T-helper 2 cell treated with Interferon-gamma antibody and Interleukin-4, amounts not matched to agents 5 μg/mL and 100 μg/mL, for 36 hours (primary cell): ENCODE data around the gene LETMD1.

Experiments used
- DNase-seq: peaks from one replicate; pipeline ENCODE4 v3.0.0; 2021; ENCODE audit warnings: low spot score
- H3K27ac Mint-ChIP-seq: one replicate; pipeline ENCODE4 v1.8.0; 2021; ENCODE audit warnings: mild to moderate bottlenecking, mixed read lengths
- H3K27me3 Mint-ChIP-seq: one replicate; pipeline ENCODE4 v1.8.0; 2021; ENCODE audit warnings: low read depth, mixed read lengths
- H3K36me3 Mint-ChIP-seq: one replicate; pipeline ENCODE4 v1.8.0; 2021; ENCODE audit warnings: low read depth, mixed read lengths
- H3K4me1 Mint-ChIP-seq: one replicate; pipeline ENCODE4 v1.8.0; 2021; ENCODE audit warnings: low read depth, mixed read lengths
- H3K4me3 Mint-ChIP-seq: one replicate; pipeline ENCODE4 v1.8.0; 2022; ENCODE audit warnings: mild to moderate bottlenecking, moderate library complexity, mixed read lengths
- H3K9me3 Mint-ChIP-seq: one replicate; pipeline ENCODE4 v1.8.0; 2021; ENCODE audit warnings: mixed read lengths

LETMD1 gene

DNA sequence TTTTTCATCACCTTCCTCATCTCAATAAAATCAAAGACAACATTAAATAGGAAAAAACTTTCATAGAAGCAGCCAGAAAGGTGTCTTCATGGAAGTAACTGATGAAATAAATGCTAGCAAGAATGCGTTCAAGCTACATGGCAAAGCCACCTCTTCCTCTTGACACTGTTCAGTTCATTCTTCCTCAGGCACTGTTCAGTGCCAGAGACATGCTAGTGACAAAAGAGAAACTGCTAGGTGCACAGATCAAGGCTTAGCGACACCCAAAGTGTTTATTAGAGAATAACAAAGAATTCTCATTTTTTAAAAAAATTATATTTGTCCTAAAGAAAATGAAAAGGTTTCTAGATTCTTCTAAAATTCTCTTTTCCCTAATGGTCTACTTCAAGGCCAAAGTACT, 29.2 kb upstream of the LETMD1 start:
- Mint-ChIP-seq H3K27me3 (no peaks in the 10 kb centered on the region), H3K9me3 (no peaks in the 10 kb centered on the region), H3K4me3 (no peak overlapping the region), H3K4me1 (peaks cover 30% of the 10 kb centered on the region), H3K27ac (no peak overlapping the region), H3K36me3 (no peaks in the 10 kb centered on the region)
- DNase-seq: no peak

DNA sequence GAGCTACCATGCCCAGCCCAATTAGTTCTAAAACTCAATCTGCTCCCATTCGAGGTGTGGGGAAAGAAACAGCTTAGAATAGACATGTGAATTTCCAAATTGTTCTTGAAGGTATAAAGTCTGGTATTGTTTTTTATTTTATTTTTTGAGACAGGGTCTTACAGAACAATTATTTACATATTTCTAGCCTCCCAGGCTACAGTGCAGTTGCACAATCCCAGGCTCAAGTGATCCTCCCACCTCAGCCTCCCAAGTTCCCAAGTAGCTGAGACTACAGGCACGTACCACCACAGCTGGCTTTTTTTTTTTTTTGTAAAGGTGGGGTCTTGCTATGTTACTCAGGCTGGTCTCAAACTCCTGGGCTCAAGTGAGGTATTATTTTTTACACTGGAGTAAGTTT, 28.2 kb upstream of the LETMD1 start:
- Mint-ChIP-seq H3K4me1 (peaks cover 39% of the 10 kb centered on the region), H3K36me3 (no peaks in the 10 kb centered on the region), H3K27ac (no peak overlapping the region), H3K27me3 (no peaks in the 10 kb centered on the region), H3K9me3 (no peaks in the 10 kb centered on the region), H3K4me3 (no peak overlapping the region)
- no peak for DNase-seq

DNA sequence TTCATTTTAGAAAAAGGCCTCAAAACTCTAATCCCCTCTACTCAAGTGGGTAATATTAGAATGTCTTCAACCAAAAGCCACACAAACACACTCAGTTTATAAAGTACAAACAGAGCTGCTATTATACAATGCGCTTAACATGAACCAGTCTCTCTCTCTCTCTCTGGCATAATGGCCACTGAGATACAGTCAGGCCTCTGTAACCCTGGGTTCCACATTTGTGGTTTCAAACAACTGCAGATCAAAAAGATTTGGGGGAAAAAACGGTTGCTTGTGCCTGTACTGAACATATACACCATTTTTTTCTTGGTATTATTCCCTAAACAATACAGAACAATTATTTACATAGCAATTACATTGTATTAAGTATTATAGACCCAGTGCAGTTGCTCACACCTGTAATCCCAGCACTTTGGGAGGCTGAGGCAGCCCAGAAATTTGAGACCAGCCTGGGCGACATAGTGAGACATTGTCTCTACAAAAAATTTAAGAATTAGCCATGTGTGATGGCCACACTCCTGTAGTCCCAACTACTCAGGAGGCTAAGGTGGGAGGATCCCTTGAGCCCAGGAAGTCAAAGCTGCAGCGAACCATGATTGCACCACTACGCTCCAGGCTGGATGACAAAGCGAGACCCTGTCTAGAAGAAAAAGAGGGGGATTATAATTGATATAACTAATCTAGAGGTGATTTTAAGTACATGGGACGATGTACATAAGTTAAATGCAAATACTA, 27.5 kb upstream of the LETMD1 start:
- DNase-seq: no peak
- H3K4me1 Mint-ChIP-seq: peaks cover 44% of the 10 kb centered on the region
- H3K27ac Mint-ChIP-seq: peak overlapping the region; percentile 27
- no peaks in the 10 kb centered on the region for H3K27me3 Mint-ChIP-seq
- no peaks in the 10 kb centered on the region for H3K36me3 Mint-ChIP-seq
- H3K9me3 Mint-ChIP-seq: no peaks in the 10 kb centered on the region
- H3K4me3 Mint-ChIP-seq: peak overlapping the region; percentile 22

- H3K4me3 Mint-ChIP-seq: peak overlapping the region; percentile 72
- DNase-seq: no peak
- H3K9me3 Mint-ChIP-seq: no peaks in the 10 kb centered on the region
- no peaks in the 10 kb centered on the region for H3K27me3 Mint-ChIP-seq
- H3K4me1 Mint-ChIP-seq: peaks cover 49% of the 10 kb centered on the region
- H3K27ac Mint-ChIP-seq: peak overlapping the region; percentile 67
- H3K36me3 Mint-ChIP-seq: no peaks in the 10 kb centered on the region
These were observed 26.4 kb upstream of the LETMD1 start for GRCh38 chr12:51021694-51022093.

GRCh38 chr12:51023625-51024382, 24.3 kb upstream of the LETMD1 start:
- H3K27ac Mint-ChIP-seq: peak overlapping the region; percentile 98
- peaks cover 57% of the 10 kb centered on the region for H3K4me1 Mint-ChIP-seq
- H3K27me3 Mint-ChIP-seq: peaks cover 3% of the 10 kb centered on the region
- no peaks in the 10 kb centered on the region for H3K36me3 Mint-ChIP-seq
- no peak for DNase-seq
- H3K4me3 Mint-ChIP-seq: peak overlapping the region; percentile 92
- H3K9me3 Mint-ChIP-seq: no peaks in the 10 kb centered on the region

DNA sequence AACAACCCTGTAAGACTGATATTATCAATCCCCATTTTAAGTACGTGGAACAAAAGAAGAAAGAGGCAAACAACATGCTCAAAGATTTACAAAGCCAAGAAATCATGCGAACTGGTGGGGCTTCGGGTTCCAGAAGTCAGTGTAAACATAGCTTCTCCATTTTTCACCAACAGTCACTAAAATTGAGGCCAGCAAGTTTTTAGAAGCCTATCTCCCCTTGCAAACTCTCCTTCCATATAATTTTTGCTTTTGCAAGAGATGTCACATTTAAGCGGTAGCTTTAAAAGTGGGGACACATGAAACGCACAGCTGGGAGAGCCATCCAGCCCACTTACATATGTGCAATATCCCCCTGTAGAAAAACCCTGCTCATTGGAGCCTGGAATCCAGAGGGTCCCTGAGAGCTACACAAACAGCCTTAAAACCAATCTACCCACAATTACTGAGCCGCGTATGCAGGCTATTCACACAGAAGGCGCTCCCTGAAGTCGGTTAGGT, 22.7 kb upstream of the LETMD1 start:
- no peaks in the 10 kb centered on the region for H3K36me3 Mint-ChIP-seq
- H3K27me3 Mint-ChIP-seq: peaks cover 8% of the 10 kb centered on the region
- H3K4me3 Mint-ChIP-seq: peak overlapping the region; percentile 92
- no peaks in the 10 kb centered on the region for H3K9me3 Mint-ChIP-seq
- H3K4me1 Mint-ChIP-seq: peaks cover 51% of the 10 kb centered on the region
- H3K27ac Mint-ChIP-seq: peak overlapping the region; percentile 98
- DNase-seq: no peak

DNA sequence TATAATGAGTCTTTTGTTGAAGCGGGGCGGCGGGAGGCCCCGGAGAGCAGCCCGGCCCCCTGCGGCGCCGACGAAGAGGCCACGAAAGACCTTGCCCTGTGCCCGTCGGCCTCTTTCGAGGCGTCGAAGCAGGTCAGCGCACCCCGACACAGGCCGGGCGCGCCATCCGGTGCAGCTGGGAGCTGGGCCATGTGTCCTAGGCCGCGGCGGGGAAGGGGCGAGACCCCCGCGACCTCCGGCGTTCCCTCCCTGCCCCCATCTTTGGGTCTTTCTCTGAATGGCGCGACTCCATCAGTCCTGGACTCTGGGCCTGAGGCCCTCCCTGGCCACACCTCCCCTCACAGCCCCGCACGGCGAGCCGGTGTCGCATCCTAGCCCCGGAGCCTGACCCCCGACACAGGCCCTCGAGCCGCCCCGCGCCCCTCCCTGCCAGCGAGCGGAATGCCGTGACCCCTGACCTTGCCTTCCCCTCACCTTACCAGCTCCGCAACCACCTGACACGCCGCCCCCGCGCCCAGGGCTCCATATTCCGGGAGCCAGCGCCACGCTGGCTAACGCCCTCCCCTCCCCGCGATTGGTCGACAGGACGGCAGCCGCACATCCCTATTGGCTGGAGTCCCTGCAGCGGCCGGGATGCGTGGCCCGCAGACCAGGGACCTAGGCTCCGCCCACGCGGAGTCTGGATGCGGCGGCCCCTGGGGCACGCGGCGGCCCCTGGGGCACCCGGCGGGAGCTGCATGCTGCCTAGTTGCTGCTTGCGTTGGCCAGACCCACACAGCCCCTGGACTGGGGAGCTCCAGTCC, 22.1 kb upstream of the LETMD1 start, which contains the start of gene SLC11A2:
SLC11A2 (minus strand) TSS at position 549 of the 803 bp plus-strand sequence. CDS start 15,656 bp downstream, outside the sequence.
- H3K9me3 Mint-ChIP-seq: no peaks in the 10 kb centered on the region
- H3K27ac Mint-ChIP-seq: peak within 1 kb of the TSS; percentile 98
- peaks cover 8% of the 10 kb centered on the region for H3K27me3 Mint-ChIP-seq
- H3K36me3 Mint-ChIP-seq: no peaks in the 10 kb centered on the region
- DNase-seq: peak; percentile 94
- H3K4me3 Mint-ChIP-seq: peak within 1 kb of the TSS; percentile 92
- H3K4me1 Mint-ChIP-seq: peaks cover 46% of the 10 kb centered on the region

GRCh38 chr12:51027342-51027835, 20.7 kb upstream of the LETMD1 start:
- peaks cover 8% of the 10 kb centered on the region for H3K27me3 Mint-ChIP-seq
- H3K4me3 Mint-ChIP-seq: peak overlapping the region; percentile 27
- no peaks in the 10 kb centered on the region for H3K36me3 Mint-ChIP-seq
- peaks cover 38% of the 10 kb centered on the region for H3K4me1 Mint-ChIP-seq
- DNase-seq: no peak
- no peaks in the 10 kb centered on the region for H3K9me3 Mint-ChIP-seq
- H3K27ac Mint-ChIP-seq: no peak overlapping the region

DNA sequence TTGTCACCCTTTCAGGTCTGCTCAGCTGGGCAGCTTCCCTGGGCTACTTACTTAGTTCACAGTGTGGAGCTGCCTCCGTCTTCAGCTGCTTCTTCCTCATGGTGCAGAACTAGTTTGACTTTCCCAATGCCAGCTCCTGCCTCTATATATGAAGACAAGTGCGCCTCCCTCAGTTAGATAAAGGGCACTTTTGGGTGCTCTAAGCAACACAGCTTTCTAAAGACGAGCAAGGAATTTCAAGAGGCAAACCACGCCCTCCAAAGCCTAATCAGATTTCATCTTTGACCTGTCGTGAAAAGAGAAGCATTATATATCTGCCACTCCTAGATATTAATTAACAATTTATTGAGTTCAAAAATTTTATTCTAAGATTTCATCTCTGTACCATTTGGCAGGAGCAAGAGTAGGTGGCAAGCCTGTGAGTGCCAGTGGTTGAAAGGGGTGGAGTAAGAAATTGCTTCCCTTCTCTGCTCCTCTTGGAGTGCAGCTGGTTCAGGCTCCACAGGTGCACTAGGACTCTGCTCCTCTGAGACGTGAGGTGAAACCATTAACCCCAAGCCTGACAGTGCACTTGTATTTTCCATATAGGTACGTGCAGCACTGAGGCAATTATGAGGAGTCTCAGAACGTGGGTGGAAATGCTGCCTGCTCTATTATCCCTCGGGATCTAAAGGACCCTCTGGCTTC, 19.9 kb upstream of the LETMD1 start:
- H3K27ac Mint-ChIP-seq: no peak overlapping the region
- H3K4me3 Mint-ChIP-seq: no peak overlapping the region
- H3K4me1 Mint-ChIP-seq: peaks cover 35% of the 10 kb centered on the region
- H3K36me3 Mint-ChIP-seq: no peaks in the 10 kb centered on the region
- no peaks in the 10 kb centered on the region for H3K9me3 Mint-ChIP-seq
- H3K27me3 Mint-ChIP-seq: peaks cover 8% of the 10 kb centered on the region
- DNase-seq: peak; percentile 17

- no peak for DNase-seq
- H3K4me1 Mint-ChIP-seq: peaks cover 30% of the 10 kb centered on the region
- H3K27ac Mint-ChIP-seq: no peak overlapping the region
- no peak overlapping the region for H3K4me3 Mint-ChIP-seq
- H3K9me3 Mint-ChIP-seq: no peaks in the 10 kb centered on the region
- no peaks in the 10 kb centered on the region for H3K36me3 Mint-ChIP-seq
- H3K27me3 Mint-ChIP-seq: peaks cover 8% of the 10 kb centered on the region
These were observed 19.3 kb upstream of the LETMD1 start for GRCh38 chr12:51028813-51029150.

GRCh38 chr12:51033048-51033447, 15.1 kb upstream of the LETMD1 start:
- no peak for DNase-seq
- Mint-ChIP-seq H3K36me3 (no peaks in the 10 kb centered on the region), H3K27me3 (peaks cover 8% of the 10 kb centered on the region), H3K27ac (no peak overlapping the region), H3K4me3 (no peak overlapping the region), H3K4me1 (peaks cover 3% of the 10 kb centered on the region), H3K9me3 (no peaks in the 10 kb centered on the region)

GRCh38 chr12:51033457-51034089, 14.6 kb upstream of the LETMD1 start:
- Mint-ChIP-seq H3K36me3 (no peaks in the 10 kb centered on the region), H3K4me1 (no peaks in the 10 kb centered on the region), H3K27ac (no peak overlapping the region), H3K27me3 (peaks cover 7% of the 10 kb centered on the region), H3K9me3 (no peaks in the 10 kb centered on the region), H3K4me3 (no peak overlapping the region)
- no peak for DNase-seq

DNA sequence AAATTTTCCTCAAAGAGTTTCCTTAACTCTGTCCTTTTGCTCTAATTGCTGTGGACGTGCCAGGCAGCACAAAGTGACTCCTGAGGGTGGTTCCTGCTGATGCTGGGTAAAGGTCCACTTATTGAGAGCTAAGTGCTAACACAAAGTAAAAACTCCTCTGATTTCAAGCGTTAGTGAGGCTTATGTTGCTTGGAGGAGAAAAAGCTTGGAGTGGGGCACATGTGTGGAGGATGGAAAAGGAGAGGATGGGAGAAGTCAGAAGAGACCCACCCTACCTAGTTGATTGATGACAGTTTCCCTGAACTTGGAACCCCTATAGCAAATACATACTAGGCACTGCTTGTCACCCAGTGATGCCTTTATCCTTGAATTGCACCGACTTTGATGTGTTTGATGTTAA, 11.8 kb upstream of the LETMD1 start:
- no peak overlapping the region for H3K27ac Mint-ChIP-seq
- no peaks in the 10 kb centered on the region for H3K9me3 Mint-ChIP-seq
- no peak overlapping the region for H3K4me3 Mint-ChIP-seq
- no peaks in the 10 kb centered on the region for H3K4me1 Mint-ChIP-seq
- no peaks in the 10 kb centered on the region for H3K36me3 Mint-ChIP-seq
- no peaks in the 10 kb centered on the region for H3K27me3 Mint-ChIP-seq
- DNase-seq: no peak
